Measurements from ENCODE around the gene TBC1D22A. TPM values are rescaled to one million over a fixed set of nuclear protein-coding genes. Genes with fewer than 3 reads are reported as not detected.

TBC1D22A gene
- total and polyA plus RNA-seq, 10 of the 15 experiments (the other 5 are each of a cell fraction or from before 2014, with no cell fraction given) = 0.63 to 44.7 (median 27.4) TPM

DNA sequence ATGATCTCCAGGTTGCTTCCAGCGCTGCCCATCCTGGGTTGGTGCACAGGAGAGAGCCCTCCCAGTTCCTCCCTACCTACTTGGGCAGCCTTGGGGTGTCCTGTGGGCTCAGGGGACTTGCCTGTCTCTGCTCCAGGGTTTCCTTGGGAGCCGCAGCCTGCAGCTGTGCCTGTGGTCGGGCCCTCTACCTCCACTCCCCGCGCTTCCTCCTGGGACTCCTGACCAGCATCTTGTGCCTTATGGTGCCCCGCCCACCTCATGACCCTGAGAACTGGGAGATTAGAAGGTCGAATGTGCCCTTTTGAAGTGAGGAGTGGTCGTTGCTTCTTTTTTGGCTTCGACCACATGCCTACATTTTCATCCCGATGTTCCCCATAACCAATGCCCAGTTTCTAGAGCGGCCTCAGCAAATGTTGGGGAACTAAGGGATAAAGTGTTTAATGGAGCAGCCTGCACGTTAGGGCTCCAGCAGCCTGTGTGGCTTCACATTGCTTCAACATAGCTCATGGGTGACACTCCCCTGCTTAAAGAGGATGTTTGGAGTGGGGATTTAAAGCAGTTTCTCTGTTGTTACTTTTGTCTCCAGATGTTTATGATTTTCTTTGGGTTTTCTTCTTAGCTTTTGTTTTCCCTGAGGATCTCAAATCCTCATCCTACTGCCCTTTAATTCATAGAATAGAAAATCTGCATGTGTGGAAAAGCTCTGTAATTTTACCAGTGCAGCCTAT is 248.8 kb downstream of the TBC1D22A start:
- H2AFZ ChIP-seq (ENCODE audit: control insufficient read depth, low read depth, low read length) = no peak overlapping the region
- peaks cover 16 to 24% of the 10 kb centered on the region in 2 experiments; a peak in 3 of 4 replicates for H3K36me3 ChIP-seq (ENCODE audit: control insufficient read depth in 2 of 2, insufficient read depth in 2 of 2, low read length in 1 of 2)
- no peak overlapping the region for H3K27ac ChIP-seq (ENCODE audit: control insufficient read depth, insufficient read depth)
- no peak overlapping the region for H3K9ac ChIP-seq (ENCODE audit: control insufficient read depth, insufficient read depth, low read length)
- no peaks in the 10 kb centered on the region for H3K4me1 ChIP-seq (ENCODE audit: control insufficient read depth, insufficient read depth, low read length)
- WGBS (ENCODE audit: insufficient coverage, insufficient replicate concordance, low lambda C conversion rate, missing lambda C conversion rate) = 93% methylated on average over 12 of the region's 12 CpGs
- H4K20me1 ChIP-seq (ENCODE audit: control insufficient read depth, insufficient read depth) = no peaks in the 10 kb centered on the region
- ChIA-PET POLR2A (no interaction called here), RAD21 (ENCODE audit: unreplicated experiment) (no interaction called here), SMC1A (ENCODE audit: uncharacterized antibody, unreplicated experiment) (no interaction called here), CTCF (no interaction called here)
- BruUV-seq (replicated peaks) = no TSS peak
- in situ Hi-C loops (cut with MboI) = loop anchor here (5.0 kb wide), 1 partner anchor 49 kb away; no protein-coding TSS in a partner anchor
- no peak overlapping the region for H3K4me2 ChIP-seq (ENCODE audit: control insufficient read depth, insufficient read depth)
- DNase-seq (ENCODE audit: low read depth, low spot score) (no peak), ATAC-seq (no peak), FAIRE-seq (no peak)
- no peak overlapping the region for H3K4me3 ChIP-seq
- peaks cover under 1% of the 10 kb centered on the region; the same call in 1 of the 3 replicates for H3K9me3 ChIP-seq (replicated peaks; ENCODE audit: control insufficient read depth, insufficient read depth, low read length)
- no peaks in the 10 kb centered on the region for H3K27me3 ChIP-seq (replicated peaks in 1 of 2; ENCODE audit: control insufficient read depth in 2 of 2, insufficient read depth in 2 of 2, low read length in 1 of 2)
- intact Hi-C loops (cut with micrococcal nuclease; ENCODE audit: unreplicated experiment) = no loop called here
- no peaks in the 10 kb centered on the region; the same call in 1 of the 2 replicates for H3K79me2 ChIP-seq (ENCODE audit: control insufficient read depth, insufficient read depth, low read length)
- TF ChIP-seq, protein P1, sequence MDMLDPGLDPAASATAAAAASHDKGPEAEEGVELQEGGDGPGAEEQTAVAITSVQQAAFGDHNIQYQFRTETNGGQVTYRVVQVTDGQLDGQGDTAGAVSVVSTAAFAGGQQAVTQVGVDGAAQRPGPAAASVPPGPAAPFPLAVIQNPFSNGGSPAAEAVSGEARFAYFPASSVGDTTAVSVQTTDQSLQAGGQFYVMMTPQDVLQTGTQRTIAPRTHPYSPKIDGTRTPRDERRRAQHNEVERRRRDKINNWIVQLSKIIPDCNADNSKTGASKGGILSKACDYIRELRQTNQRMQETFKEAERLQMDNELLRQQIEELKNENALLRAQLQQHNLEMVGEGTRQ (IDR thresholded peaks at IDR 0.05; ENCODE audit: borderline replicate concordance, low read depth, low read length) = no peak
- TF ChIP-seq EP300 (IDR thresholded peaks at IDR 0.05; ENCODE audit: borderline replicate concordance in 1 of 2, control insufficient read depth in 1 of 2, low read depth in 2 of 2, low read length in 2 of 2) (no peak), ZNF622 (IDR thresholded peaks at IDR 0.05) (no peak), KLF5 (IDR thresholded peaks at IDR 0.05; ENCODE audit: partially characterized antibody) (no peak), PAX8 (IDR thresholded peaks at IDR 0.05) (no peak), MTA2 (IDR thresholded peaks at IDR 0.05; ENCODE audit: low read depth) (no peak), EZH2 (IDR thresholded peaks at IDR 0.05; ENCODE audit: borderline replicate concordance, control insufficient read depth, low read depth, low read length) (no peak), CHD1 (IDR thresholded peaks at IDR 0.05; ENCODE audit: low read depth, low read length) (no peak), SREBF1 (IDR thresholded peaks at IDR 0.05; ENCODE audit: low read length) (no peak), GABPA (IDR thresholded peaks at IDR 0.05; ENCODE audit: low read depth) (no peak), EED (IDR thresholded peaks at IDR 0.05; ENCODE audit: low read depth) (no peak), BRCA1 (IDR thresholded peaks at IDR 0.05; ENCODE audit: low read depth, low read length) (no peak), HDAC6 (IDR thresholded peaks at IDR 0.05; ENCODE audit: unreplicated experiment) (no peak)
- TF ChIP-seq, protein P2, sequence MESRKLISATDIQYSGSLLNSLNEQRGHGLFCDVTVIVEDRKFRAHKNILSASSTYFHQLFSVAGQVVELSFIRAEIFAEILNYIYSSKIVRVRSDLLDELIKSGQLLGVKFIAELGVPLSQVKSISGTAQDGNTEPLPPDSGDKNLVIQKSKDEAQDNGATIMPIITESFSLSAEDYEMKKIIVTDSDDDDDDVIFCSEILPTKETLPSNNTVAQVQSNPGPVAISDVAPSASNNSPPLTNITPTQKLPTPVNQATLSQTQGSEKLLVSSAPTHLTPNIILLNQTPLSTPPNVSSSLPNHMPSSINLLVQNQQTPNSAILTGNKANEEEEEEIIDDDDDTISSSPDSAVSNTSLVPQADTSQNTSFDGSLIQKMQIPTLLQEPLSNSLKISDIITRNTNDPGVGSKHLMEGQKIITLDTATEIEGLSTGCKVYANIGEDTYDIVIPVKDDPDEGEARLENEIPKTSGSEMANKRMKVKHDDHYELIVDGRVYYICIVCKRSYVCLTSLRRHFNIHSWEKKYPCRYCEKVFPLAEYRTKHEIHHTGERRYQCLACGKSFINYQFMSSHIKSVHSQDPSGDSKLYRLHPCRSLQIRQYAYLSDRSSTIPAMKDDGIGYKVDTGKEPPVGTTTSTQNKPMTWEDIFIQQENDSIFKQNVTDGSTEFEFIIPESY (IDR thresholded peaks at IDR 0.05) = no peak
- TF ChIP-seq, protein P3, sequence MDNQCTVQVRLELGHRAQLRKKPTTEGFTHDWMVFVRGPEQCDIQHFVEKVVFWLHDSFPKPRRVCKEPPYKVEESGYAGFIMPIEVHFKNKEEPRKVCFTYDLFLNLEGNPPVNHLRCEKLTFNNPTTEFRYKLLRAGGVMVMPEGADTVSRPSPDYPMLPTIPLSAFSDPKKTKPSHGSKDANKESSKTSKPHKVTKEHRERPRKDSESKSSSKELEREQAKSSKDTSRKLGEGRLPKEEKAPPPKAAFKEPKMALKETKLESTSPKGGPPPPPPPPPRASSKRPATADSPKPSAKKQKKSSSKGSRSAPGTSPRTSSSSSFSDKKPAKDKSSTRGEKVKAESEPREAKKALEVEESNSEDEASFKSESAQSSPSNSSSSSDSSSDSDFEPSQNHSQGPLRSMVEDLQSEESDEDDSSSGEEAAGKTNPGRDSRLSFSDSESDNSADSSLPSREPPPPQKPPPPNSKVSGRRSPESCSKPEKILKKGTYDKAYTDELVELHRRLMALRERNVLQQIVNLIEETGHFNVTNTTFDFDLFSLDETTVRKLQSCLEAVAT (IDR thresholded peaks at IDR 0.05) = no peak
- TF ChIP-seq, protein P4, sequence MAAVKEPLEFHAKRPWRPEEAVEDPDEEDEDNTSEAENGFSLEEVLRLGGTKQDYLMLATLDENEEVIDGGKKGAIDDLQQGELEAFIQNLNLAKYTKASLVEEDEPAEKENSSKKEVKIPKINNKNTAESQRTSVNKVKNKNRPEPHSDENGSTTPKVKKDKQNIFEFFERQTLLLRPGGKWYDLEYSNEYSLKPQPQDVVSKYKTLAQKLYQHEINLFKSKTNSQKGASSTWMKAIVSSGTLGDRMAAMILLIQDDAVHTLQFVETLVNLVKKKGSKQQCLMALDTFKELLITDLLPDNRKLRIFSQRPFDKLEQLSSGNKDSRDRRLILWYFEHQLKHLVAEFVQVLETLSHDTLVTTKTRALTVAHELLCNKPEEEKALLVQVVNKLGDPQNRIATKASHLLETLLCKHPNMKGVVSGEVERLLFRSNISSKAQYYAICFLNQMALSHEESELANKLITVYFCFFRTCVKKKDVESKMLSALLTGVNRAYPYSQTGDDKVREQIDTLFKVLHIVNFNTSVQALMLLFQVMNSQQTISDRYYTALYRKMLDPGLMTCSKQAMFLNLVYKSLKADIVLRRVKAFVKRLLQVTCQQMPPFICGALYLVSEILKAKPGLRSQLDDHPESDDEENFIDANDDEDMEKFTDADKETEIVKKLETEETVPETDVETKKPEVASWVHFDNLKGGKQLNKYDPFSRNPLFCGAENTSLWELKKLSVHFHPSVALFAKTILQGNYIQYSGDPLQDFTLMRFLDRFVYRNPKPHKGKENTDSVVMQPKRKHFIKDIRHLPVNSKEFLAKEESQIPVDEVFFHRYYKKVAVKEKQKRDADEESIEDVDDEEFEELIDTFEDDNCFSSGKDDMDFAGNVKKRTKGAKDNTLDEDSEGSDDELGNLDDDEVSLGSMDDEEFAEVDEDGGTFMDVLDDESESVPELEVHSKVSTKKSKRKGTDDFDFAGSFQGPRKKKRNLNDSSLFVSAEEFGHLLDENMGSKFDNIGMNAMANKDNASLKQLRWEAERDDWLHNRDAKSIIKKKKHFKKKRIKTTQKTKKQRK (IDR thresholded peaks at IDR 0.05; ENCODE audit: low read depth, low read length) = no peak

Measured in GM12878 (cell line).